ENCODE results near the gene LOXL1. TPM values are rescaled to one million over a fixed set of nuclear protein-coding genes. Genes with fewer than 3 reads are reported as not detected.

Gene LOXL1
- total RNA-seq, 2 donors from 2014 or later = 20.5 to 22.5 TPM

GRCh38 chr15:73990250-73991005 is 64.2 kb downstream of the LOXL1 start:
- H3K27ac ChIP-seq = peak overlapping the region in 1 of 2 donors; percentile 74
- no peak for TF ChIP-seq POLR2AphosphoS5 (IDR thresholded peaks at IDR 0.05)
- TF ChIP-seq CTCF (IDR thresholded peaks at IDR 0.05) = no peak
- no peak for TF ChIP-seq POLR2A (IDR thresholded peaks at IDR 0.05)
- WGBS = 65% methylated on average over 9 of the region's 9 CpGs

GRCh38 chr15:73991260-73991659 is 65.0 kb downstream of the LOXL1 start:
- WGBS = 46% methylated on average over 5 of the region's 5 CpGs
- intact Hi-C loops (cut with DNase I) = loop anchor here (10.0 kb wide), 1 partner anchor 624 kb away; the partner anchor contains the start of gene CLK3
- Histone ChIP-seq H3K4me1 (replicated peaks) (peaks cover 4% of the 10 kb centered on the region), H3K9me3 (no peaks in the 10 kb centered on the region), H3K4me3 (peak overlapping the region; percentile 68 to 70), H3K36me3 (no peaks in the 10 kb centered on the region), H3K27me3 (replicated peaks; ENCODE audit: insufficient read depth) (no peaks in the 10 kb centered on the region), H3K27ac (peak overlapping the region; percentile 72 to 74)
- DNase-seq (ENCODE audit: low spot score) = no peak
- TF ChIP-seq POLR2A (IDR thresholded peaks at IDR 0.05) (no peak), CTCF (IDR thresholded peaks at IDR 0.05) (no peak), POLR2AphosphoS5 (IDR thresholded peaks at IDR 0.05) (peak; percentile 5)

More at GRCh38 chr15:73990250-73991005, 64.2 kb downstream of the LOXL1 start:
- intact Hi-C loops (cut with DNase I) = loop anchor here (10.0 kb wide), 1 partner anchor 624 kb away; the partner anchor contains the start of gene CLK3
- H3K9me3 ChIP-seq = no peaks in the 10 kb centered on the region
- H3K36me3 ChIP-seq = no peaks in the 10 kb centered on the region
- DNase-seq (ENCODE audit: low spot score) = no peak
- H3K4me3 ChIP-seq = no peak overlapping the region
- peaks cover 4% of the 10 kb centered on the region for H3K4me1 ChIP-seq (replicated peaks)
- H3K27me3 ChIP-seq (replicated peaks; ENCODE audit: insufficient read depth) = no peaks in the 10 kb centered on the region

GRCh38 chr15:73991726-73992593 is 65.7 kb downstream of the LOXL1 start, which contains the start of gene STOML1:
TSS of gene STOML1 (minus strand) at chr15:73992295. CDS start at chr15:73992223, 72 bp downstream.
- Histone ChIP-seq H3K4me3 (peak within 1 kb of the TSS; percentile 68 to 70), H3K27ac (peak within 1 kb of the TSS; percentile 72 to 74), H3K9me3 (no peaks in the 10 kb centered on the region), H3K4me1 (replicated peaks) (peaks cover 4% of the 10 kb centered on the region), H3K27me3 (replicated peaks; ENCODE audit: insufficient read depth) (no peaks in the 10 kb centered on the region), H3K36me3 (no peaks in the 10 kb centered on the region)
- WGBS = under 1% methylated on average over 39 of the region's 72 CpGs
- intact Hi-C loops (cut with DNase I) = loop anchor here (10.0 kb wide), 1 partner anchor 623 kb away; the partner anchor contains the start of gene CLK3
- DNase-seq (ENCODE audit: low spot score) = peak; percentile 87
- peak; percentile 55 for TF ChIP-seq POLR2AphosphoS5 (IDR thresholded peaks at IDR 0.05)
- peak; percentile 77 to 97 (median 92) for TF ChIP-seq CTCF (IDR thresholded peaks at IDR 0.05)
- peak; percentile 46 for TF ChIP-seq POLR2A (IDR thresholded peaks at IDR 0.05)

GRCh38 chr15:73992594-73992898 is 66.3 kb downstream of the LOXL1 start:
- H3K9me3 ChIP-seq = no peaks in the 10 kb centered on the region
- TF ChIP-seq POLR2AphosphoS5 (IDR thresholded peaks at IDR 0.05) (no peak), POLR2A (IDR thresholded peaks at IDR 0.05) (no peak), CTCF (IDR thresholded peaks at IDR 0.05) (no peak)
- H3K4me3 ChIP-seq = peak overlapping the region; percentile 68 to 70
- H3K36me3 ChIP-seq = no peaks in the 10 kb centered on the region
- peak overlapping the region; percentile 72 to 74 for H3K27ac ChIP-seq
- peaks cover 4% of the 10 kb centered on the region for H3K4me1 ChIP-seq (replicated peaks)
- H3K27me3 ChIP-seq (replicated peaks; ENCODE audit: insufficient read depth) = no peaks in the 10 kb centered on the region
- 93% methylated on average over 5 of the region's 5 CpGs for WGBS
- intact Hi-C loops (cut with DNase I) = loop anchor here (10.0 kb wide), 1 partner anchor 622 kb away; the partner anchor contains the start of gene CLK3
- no peak for DNase-seq (ENCODE audit: low spot score)

Data from prostate gland (tissue), 2 donors.